ENCODE measurements around the gene MEF2D.

MEF2D gene

GRCh38 chr1:156438278-156438987, 62.1 kb downstream of the MEF2D start:
- DNase-seq = no peak

GRCh38 chr1:156437037-156437867, 63.3 kb downstream of the MEF2D start:
- DNase-seq = no peak

GRCh38 chr1:156436141-156437036, 64.2 kb downstream of the MEF2D start:
- no peak for DNase-seq

GRCh38 chr1:156435545-156436140, 64.9 kb downstream of the MEF2D start:
- no peak for DNase-seq

- no peak for DNase-seq
These were observed 65.5 kb downstream of the MEF2D start for GRCh38 chr1:156434989-156435544.

GRCh38 chr1:156433602-156434001, 67.0 kb downstream of the MEF2D start:
- DNase-seq = no peak

- no peak for DNase-seq
These were observed 67.5 kb downstream of the MEF2D start for GRCh38 chr1:156433032-156433431.

- DNase-seq = no peak
These were observed 67.9 kb downstream of the MEF2D start for GRCh38 chr1:156432669-156433018.

- no peak for DNase-seq
These were observed 68.6 kb downstream of the MEF2D start for GRCh38 chr1:156431769-156432668.

- DNase-seq = no peak
These were observed 69.2 kb downstream of the MEF2D start for GRCh38 chr1:156431366-156431765.

GRCh38 chr1:156430866-156431265, 69.7 kb downstream of the MEF2D start:
- DNase-seq = no peak

GRCh38 chr1:156430303-156430702, 70.3 kb downstream of the MEF2D start:
- no peak for DNase-seq

GRCh38 chr1:156429313-156430060, 71.1 kb downstream of the MEF2D start:
- DNase-seq = no peak

GRCh38 chr1:156428746-156429288, 71.8 kb downstream of the MEF2D start:
- no peak for DNase-seq

- no peak for DNase-seq
These were observed 72.6 kb downstream of the MEF2D start for GRCh38 chr1:156427957-156428356.

GRCh38 chr1:156425943-156426342, 74.6 kb downstream of the MEF2D start:
- DNase-seq = no peak

GRCh38 chr1:156424806-156425432, 75.7 kb downstream of the MEF2D start:
- no peak for DNase-seq

- DNase-seq = no peak
These were observed 76.9 kb downstream of the MEF2D start for GRCh38 chr1:156423422-156424352.

- DNase-seq = no peak
These were observed 77.9 kb downstream of the MEF2D start for GRCh38 chr1:156422602-156423091.

All from stimulated activated naive CD4-positive, alpha-beta T cell treated with Interleukin-2 at 50 U/mL for 16 hours (primary cell).